ENCODE measurements around the gene MTHFSD.
A peak's percentile ranks its signal among the peaks of the same experiment; 100 is the strongest.

GRCh38 chr16:86490859-86491639 lies 64.0 kb downstream of the MTHFSD start:
- TF ChIP-seq POLR2AphosphoS5 (IDR thresholded peaks at IDR 0.05) = peak; percentile 23 to 57
- no peak for TF ChIP-seq CTCF (IDR thresholded peaks at IDR 0.05)
- no peak for TF ChIP-seq POLR2A (IDR thresholded peaks at IDR 0.05; ENCODE audit: low read depth)
- no peak for TF ChIP-seq EP300 (IDR thresholded peaks at IDR 0.05)
